NCI-H187 treated with DMSO at 0.1 percent for 48 hours (cell line): ENCODE data around the gene DCUN1D4.

Source experiments
- DNase-seq: peaks from one replicate; lab custom pipeline; 2025; lab: John Stamatoyannopoulos, UW

The DCUN1D4 gene

GRCh38 chr4:51842554-51843308 lies at the start of gene DCUN1D4:
Gene DCUN1D4 (plus strand): TSS chr4:51843153. CDS start chr4:51843243, 90 bp downstream.
- peak; percentile 96 for DNase-seq

GRCh38 chr4:51820443-51821234 lies 22.3 kb upstream of the DCUN1D4 start:
- no peak for DNase-seq

- no peak for DNase-seq
These were observed 17.6 kb upstream of the DCUN1D4 start for GRCh38 chr4:51825341-51825740.

GRCh38 chr4:51830156-51830720 lies 12.7 kb upstream of the DCUN1D4 start:
- DNase-seq: no peak

- no peak for DNase-seq
These were observed 11.8 kb upstream of the DCUN1D4 start for GRCh38 chr4:51831133-51831532.

- DNase-seq: no peak
These were observed 9.7 kb upstream of the DCUN1D4 start for GRCh38 chr4:51833236-51833635.

- no peak for DNase-seq
These were observed 7.9 kb upstream of the DCUN1D4 start for GRCh38 chr4:51835079-51835478.

GRCh38 chr4:51835855-51836254 lies 7.1 kb upstream of the DCUN1D4 start:
- no peak for DNase-seq

- DNase-seq: no peak
These were observed 6.4 kb upstream of the DCUN1D4 start for GRCh38 chr4:51836549-51836948.

GRCh38 chr4:51840781-51841180 lies 2.2 kb upstream of the DCUN1D4 start:
- no peak for DNase-seq

- no peak for DNase-seq
These were observed 793 bp upstream of the DCUN1D4 start for GRCh38 chr4:51842167-51842553.

- no peak for DNase-seq
These were observed 578 bp downstream of the DCUN1D4 start for GRCh38 chr4:51843309-51844152.

GRCh38 chr4:51844153-51845054 lies 1.5 kb downstream of the DCUN1D4 start:
- DNase-seq: peak; percentile 68

- no peak for DNase-seq
These were observed 2.1 kb downstream of the DCUN1D4 start for GRCh38 chr4:51845055-51845426.

- DNase-seq: no peak
These were observed 2.8 kb downstream of the DCUN1D4 start for GRCh38 chr4:51845711-51846110.

GRCh38 chr4:51849430-51849829 lies 6.5 kb downstream of the DCUN1D4 start:
- DNase-seq: no peak

GRCh38 chr4:51850294-51850693 lies 7.3 kb downstream of the DCUN1D4 start:
- no peak for DNase-seq

- no peak for DNase-seq
These were observed 8.4 kb downstream of the DCUN1D4 start for GRCh38 chr4:51851090-51851936.

- DNase-seq: no peak
These were observed 9.0 kb downstream of the DCUN1D4 start for GRCh38 chr4:51851937-51852290.

- DNase-seq: no peak
These were observed 10.2 kb downstream of the DCUN1D4 start for GRCh38 chr4:51853027-51853682.
